Naive B cell (primary cell): ENCODE results near the gene RALGAPA2. TPM values are rescaled to one million over a fixed set of nuclear protein-coding genes. Genes with fewer than 3 reads are reported as not detected.

ENCODE experiments used
- ATAC-seq, 2 donors: fragments of 150-1000 bp; cut with Tn5 transposase; 2 replicates each; pipeline ENCODE4 v1.10.0; 2021; ENCODE audit warnings: low read depth in 2 of 2, mild to moderate bottlenecking in 2 of 2, moderate library complexity in 2 of 2
- DNase-seq: peaks from one replicate; pipeline ENCODE4 v3.0.0; 2022
- H3K27ac Mint-ChIP-seq, 6 donors: one replicate each; pipeline ENCODE4 v1.8.0; 2020 to 2022; ENCODE audit warnings: mild to moderate bottlenecking in 6 of 6, mixed read lengths in 6 of 6, moderate library complexity in 5 of 6, inconsistent platforms in 2 of 6
- H3K27me3 Mint-ChIP-seq, 3 donors: one replicate each; pipeline ENCODE4 v1.8.0; 2021 to 2022; ENCODE audit warnings: mixed read lengths in 3 of 3, mild to moderate bottlenecking in 1 of 3
- H3K36me3 Mint-ChIP-seq, 2 donors: one replicate each; pipeline ENCODE4 v1.8.0; 2020 to 2022; ENCODE audit warnings: mixed read lengths in 2 of 2, inconsistent platforms in 1 of 2, mild to moderate bottlenecking in 1 of 2
- H3K4me1 Mint-ChIP-seq, 3 donors: one replicate each; pipeline ENCODE4 v1.8.0; 2020 to 2022; ENCODE audit warnings: mixed read lengths in 3 of 3, inconsistent platforms in 1 of 3, mild to moderate bottlenecking in 1 of 3, moderate library complexity in 1 of 3
- H3K4me3 Mint-ChIP-seq, 8 donors: one replicate each; pipeline ENCODE4 v1.8.0; 2020 to 2022; ENCODE audit warnings: mild to moderate bottlenecking in 8 of 8, mixed read lengths in 8 of 8, moderate library complexity in 8 of 8, inconsistent platforms in 2 of 8
- H3K9me3 Mint-ChIP-seq, 7 donors: one replicate each; pipeline ENCODE4 v1.8.0; 2020 to 2022; ENCODE audit warnings: mixed read lengths in 7 of 7, mild to moderate bottlenecking in 5 of 7, inconsistent platforms in 2 of 7, moderate library complexity in 1 of 7
- polyA plus RNA-seq, 6 donors: library from polyadenylated mRNA; unstranded; fragments of 300-500 nt; fragmentation: Illumina TruSeq; gene quantifications; one replicate each; pipeline ENCODE4 v1.2.3, GENCODE V29; 2021; ENCODE audit warnings: low read depth in 6 of 6

The RALGAPA2 gene
- polyA plus RNA-seq, 6 donors from 2014 or later = 3.6 to 7.3 (median 5.5) TPM

DNA sequence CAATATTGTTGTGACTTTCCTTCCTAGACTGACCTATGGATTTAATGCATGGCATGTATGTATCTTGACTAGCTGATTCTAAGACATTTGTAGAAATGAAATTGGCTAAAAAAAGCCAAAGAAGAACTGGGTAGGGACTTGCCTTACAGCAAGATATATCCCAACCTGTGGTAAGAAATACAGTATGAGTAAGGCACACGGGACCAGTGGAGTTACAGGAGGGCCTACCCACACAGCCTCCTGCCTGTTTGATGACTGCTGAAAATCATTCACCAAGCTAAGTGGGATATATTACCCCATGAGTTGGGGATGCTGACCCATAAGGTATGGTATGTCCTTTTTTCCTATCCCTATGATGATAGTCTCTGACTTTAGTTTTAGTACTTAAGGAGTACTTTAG, 232.3 kb downstream of the RALGAPA2 start:
- no peak overlapping the region for H3K27ac Mint-ChIP-seq
- no peaks in the 10 kb centered on the region for H3K27me3 Mint-ChIP-seq
- ATAC-seq (no peak), DNase-seq (no peak)
- H3K4me3 Mint-ChIP-seq = no peak overlapping the region
- peaks cover 0 to 15% of the 10 kb centered on the region in 2 donors for H3K36me3 Mint-ChIP-seq
- no peaks in the 10 kb centered on the region for H3K4me1 Mint-ChIP-seq
- H3K9me3 Mint-ChIP-seq = no peaks in the 10 kb centered on the region

DNA sequence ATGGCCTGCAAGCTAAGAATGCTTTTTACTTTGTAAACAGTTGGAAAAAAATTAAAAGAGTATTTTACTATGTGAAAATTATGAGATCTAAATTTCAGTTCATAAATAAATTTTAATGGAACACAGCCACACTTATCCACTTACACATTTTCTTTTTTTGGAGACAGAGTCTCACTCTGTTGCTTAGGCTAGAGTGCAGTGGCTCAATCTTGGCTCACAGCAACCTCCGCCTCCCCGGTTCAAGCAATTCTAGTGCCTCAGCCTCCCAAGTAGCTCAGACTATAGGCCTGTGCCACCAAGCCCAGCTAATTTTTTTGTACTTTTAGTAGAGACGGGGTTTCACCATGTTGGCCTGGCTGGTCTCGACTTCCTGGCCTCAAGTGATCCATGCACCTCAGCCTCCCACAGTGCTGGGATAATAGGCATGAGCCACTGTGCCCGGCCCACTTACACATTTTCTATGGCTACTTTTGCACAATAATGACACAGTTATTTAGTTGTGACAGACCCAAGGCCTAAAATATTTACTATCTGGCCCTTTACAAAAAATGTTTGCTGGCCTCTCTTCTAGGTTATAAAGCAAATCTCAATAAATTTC, 234.9 kb downstream of the RALGAPA2 start:
- H3K4me3 Mint-ChIP-seq = no peak overlapping the region
- H3K27me3 Mint-ChIP-seq = no peaks in the 10 kb centered on the region
- peaks cover 7 to 10% of the 10 kb centered on the region in 2 donors for H3K36me3 Mint-ChIP-seq
- no peaks in the 10 kb centered on the region for H3K4me1 Mint-ChIP-seq
- H3K27ac Mint-ChIP-seq = no peak overlapping the region
- ATAC-seq (no peak), DNase-seq (no peak)
- no peaks in the 10 kb centered on the region for H3K9me3 Mint-ChIP-seq

DNA sequence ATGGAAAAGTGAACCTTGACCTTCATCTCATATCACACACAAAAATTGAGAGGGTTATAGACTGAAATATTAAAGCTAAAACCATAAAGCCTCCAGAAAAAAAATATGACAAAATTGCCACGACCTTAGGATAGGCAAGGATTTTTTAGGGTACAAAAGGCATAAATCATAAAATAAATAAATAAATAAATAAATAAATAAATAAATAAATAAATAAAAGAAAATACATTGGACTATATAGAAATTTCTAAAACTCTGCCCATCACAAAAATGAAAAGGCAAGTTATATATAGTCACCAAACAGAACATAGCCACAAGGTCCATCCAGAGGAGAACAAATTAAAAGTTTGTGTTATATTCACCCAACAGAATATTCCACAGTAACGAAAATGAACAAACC, 235.9 kb downstream of the RALGAPA2 start:
- H3K4me1 Mint-ChIP-seq = no peaks in the 10 kb centered on the region
- ATAC-seq (no peak), DNase-seq (no peak)
- peaks cover 4 to 10% of the 10 kb centered on the region in 2 donors for H3K36me3 Mint-ChIP-seq
- H3K9me3 Mint-ChIP-seq = no peaks in the 10 kb centered on the region
- H3K27me3 Mint-ChIP-seq = no peaks in the 10 kb centered on the region
- no peak overlapping the region for H3K4me3 Mint-ChIP-seq
- H3K27ac Mint-ChIP-seq = no peak overlapping the region

DNA sequence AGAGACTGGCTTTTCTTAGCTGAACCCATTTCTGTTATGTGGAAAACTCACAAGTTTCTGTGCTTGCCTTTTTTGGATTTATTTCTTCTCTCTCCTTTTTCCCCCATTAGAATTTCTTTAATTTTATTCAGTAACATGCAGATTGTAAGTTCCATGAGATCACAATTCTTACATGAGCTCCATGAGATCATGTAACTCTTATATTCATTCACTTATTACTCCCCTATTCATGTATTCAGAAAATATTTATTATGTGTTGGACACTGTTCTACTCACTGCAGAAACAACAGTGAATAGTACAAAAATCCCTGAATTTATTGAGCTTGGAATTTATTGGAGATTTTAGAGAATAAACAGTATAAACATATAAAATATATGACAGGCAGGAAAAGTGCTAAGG, 238.8 kb downstream of the RALGAPA2 start:
- peak overlapping the region in 3 of 6 donors; percentile 11 to 30 (median 15) for H3K27ac Mint-ChIP-seq
- peaks cover 7 to 18% of the 10 kb centered on the region in 2 donors for H3K36me3 Mint-ChIP-seq
- no peaks in the 10 kb centered on the region for H3K9me3 Mint-ChIP-seq
- no peak for ATAC-seq
- H3K4me3 Mint-ChIP-seq = no peak overlapping the region
- no peaks in the 10 kb centered on the region for H3K27me3 Mint-ChIP-seq
- DNase-seq = no peak
- H3K4me1 Mint-ChIP-seq = peaks cover 0 to 6% (median 3%) of the 10 kb centered on the region in 3 donors

DNA sequence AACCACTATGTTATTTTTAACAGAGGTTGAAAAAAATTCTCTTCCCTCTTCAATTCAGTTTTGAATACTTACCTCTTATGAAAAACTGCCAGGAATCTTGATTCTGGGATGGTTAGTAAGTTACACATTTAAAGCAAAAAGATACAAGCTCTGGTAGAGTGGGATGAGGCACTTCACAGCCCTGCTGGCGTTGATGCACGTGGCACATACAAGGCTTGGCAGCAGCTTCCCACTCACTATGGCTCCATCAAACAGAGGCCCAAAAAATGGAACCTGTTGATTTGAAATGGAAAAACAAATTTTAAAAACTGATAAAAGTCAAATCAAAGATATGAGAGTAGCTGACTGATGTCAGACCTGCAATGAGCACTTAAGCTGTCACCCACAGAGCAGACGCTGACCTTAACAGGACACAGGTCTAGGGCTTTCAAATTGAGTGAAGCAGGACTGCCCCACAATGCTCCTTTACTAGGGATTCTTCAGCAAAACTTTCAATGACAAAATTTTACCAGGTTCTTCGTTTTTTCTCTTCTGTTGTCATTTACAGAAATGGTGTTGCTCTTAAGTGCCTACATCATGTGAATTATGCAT, 239.7 kb downstream of the RALGAPA2 start:
- no peaks in the 10 kb centered on the region for H3K27me3 Mint-ChIP-seq
- H3K27ac Mint-ChIP-seq = no peak overlapping the region
- DNase-seq (no peak), ATAC-seq (no peak)
- H3K9me3 Mint-ChIP-seq = no peaks in the 10 kb centered on the region
- no peak overlapping the region for H3K4me3 Mint-ChIP-seq
- peaks cover 10 to 18% of the 10 kb centered on the region in 2 donors for H3K36me3 Mint-ChIP-seq
- H3K4me1 Mint-ChIP-seq = peaks cover 3 to 11% (median 6%) of the 10 kb centered on the region in 3 donors

DNA sequence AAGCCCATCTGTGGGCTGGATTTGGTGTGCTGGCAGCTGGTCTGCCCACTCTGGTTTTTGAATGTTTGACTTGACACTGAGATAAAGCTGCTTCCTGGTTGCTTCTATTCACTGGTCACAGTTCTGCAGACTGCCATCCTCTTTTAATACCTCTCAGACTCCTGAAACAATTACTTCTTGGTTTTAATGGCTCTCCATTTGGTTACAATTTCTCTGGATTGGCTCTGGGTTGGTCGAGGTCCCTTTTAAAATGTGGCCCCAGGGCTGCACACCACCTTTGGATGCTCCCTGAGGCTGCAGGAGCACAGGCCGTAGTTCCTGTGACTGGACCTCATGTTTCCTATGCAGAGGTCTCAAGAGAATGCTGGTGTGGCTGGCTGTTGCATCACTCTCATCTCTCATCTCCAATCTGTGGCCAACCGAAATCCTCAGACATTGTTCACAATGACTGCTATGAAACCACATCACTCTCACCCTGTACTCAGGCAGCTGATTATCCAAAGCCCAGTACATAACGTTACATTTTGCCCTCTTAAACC, 246.0 kb downstream of the RALGAPA2 start:
- DNase-seq = no peak

DNA sequence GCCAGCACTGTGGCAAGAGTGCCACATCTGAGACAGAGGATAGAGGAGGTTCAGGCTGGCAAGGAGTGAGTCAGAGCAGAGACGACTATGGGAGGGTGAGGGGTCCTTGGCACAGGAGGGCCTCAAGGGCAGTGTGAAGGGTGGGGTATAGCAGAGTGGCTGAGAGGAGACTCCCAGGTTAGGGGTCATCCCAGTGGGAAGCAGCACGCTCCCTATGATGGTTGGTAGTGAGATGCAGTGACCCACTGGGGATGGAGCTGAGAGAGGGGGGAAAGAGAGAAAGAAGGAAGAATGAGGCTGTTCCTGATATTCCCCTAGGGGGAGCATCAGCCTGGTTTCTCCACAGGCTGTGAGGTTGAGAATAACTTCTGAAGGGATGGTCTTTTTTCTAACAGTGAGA, 247.2 kb downstream of the RALGAPA2 start:
- Mint-ChIP-seq H3K27me3 (no peaks in the 10 kb centered on the region), H3K9me3 (no peaks in the 10 kb centered on the region), H3K4me3 (peak overlapping the region in 2 of 8 donors; percentile 0 to 21), H3K4me1 (peaks cover 30 to 46% (median 45%) of the 10 kb centered on the region in 3 donors), H3K36me3 (peaks cover 5 to 8% of the 10 kb centered on the region in 2 donors), H3K27ac (peak overlapping the region in 4 of 6 donors; percentile 41 to 92 (median 76))
- ATAC-seq = no peak
- no peak for DNase-seq

More for the DNA sequence above, 246.0 kb downstream of the RALGAPA2 start:
- H3K36me3 Mint-ChIP-seq = peaks cover 5 to 8% of the 10 kb centered on the region in 2 donors
- peak overlapping the region in 6 of 8 donors; percentile 8 to 61 (median 32) for H3K4me3 Mint-ChIP-seq
- peak overlapping the region; percentile 74 to 94 (median 84) for H3K27ac Mint-ChIP-seq
- H3K9me3 Mint-ChIP-seq = no peaks in the 10 kb centered on the region
- H3K27me3 Mint-ChIP-seq = no peaks in the 10 kb centered on the region
- H3K4me1 Mint-ChIP-seq = peaks cover 30 to 46% (median 45%) of the 10 kb centered on the region in 3 donors
- ATAC-seq = peak; percentile 26 to 29

DNA sequence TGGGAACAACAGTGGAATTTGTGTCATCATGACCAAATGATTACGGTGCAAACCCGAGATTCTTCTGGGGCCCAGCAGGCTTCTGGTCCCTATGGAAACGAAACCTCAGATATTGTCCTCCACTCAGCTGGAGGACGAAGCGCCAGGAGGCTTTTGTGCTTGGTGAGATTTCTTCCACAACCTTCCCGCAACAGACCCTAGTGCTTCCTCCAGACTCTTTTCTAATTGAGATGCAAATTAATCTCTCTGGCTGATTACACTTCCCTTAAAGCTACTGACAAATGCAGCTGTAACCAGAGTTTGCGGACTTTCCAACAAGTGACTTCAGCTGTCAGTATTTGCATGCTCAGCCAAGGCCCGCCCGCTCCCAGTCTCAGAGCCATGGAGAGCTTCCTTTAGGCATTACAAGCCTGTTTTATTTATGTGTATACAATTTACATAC, 248.5 kb downstream of the RALGAPA2 start:
- peak; percentile 33 for DNase-seq
- Mint-ChIP-seq H3K27ac (peak overlapping the region; percentile 49 to 89 (median 68)), H3K27me3 (no peaks in the 10 kb centered on the region), H3K4me1 (peaks cover 30 to 46% (median 41%) of the 10 kb centered on the region in 3 donors), H3K9me3 (no peaks in the 10 kb centered on the region), H3K36me3 (peaks cover 3 to 5% of the 10 kb centered on the region in 2 donors), H3K4me3 (peak overlapping the region in 6 of 8 donors; percentile 6 to 44 (median 35))
- peak; percentile 91 to 92 for ATAC-seq

DNA sequence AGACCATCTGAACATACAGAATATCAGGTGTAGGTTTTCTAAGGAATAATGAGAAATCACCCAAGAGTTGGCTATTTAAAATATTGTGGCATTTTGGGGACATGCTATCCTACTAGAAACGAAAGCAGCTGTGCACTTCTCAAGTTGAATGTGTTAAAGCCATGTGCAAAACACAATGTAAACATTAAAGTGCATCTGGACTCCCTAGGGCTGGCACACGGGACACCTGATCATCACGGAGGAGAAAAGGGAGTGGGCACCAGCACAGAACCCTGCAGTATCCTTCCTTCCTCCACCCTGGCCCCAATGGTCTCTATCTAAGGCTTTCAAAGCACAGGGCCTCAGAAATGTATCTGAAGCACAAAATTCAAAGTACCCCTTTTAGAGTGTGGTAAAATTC, 250.3 kb downstream of the RALGAPA2 start:
- H3K9me3 Mint-ChIP-seq = no peaks in the 10 kb centered on the region
- no peak overlapping the region for H3K27ac Mint-ChIP-seq
- H3K27me3 Mint-ChIP-seq = no peaks in the 10 kb centered on the region
- H3K36me3 Mint-ChIP-seq = peaks cover under 1 to 7% of the 10 kb centered on the region in 2 donors
- DNase-seq (no peak), ATAC-seq (no peak)
- H3K4me3 Mint-ChIP-seq = no peak overlapping the region
- peaks cover 26 to 36% (median 31%) of the 10 kb centered on the region in 3 donors for H3K4me1 Mint-ChIP-seq

DNA sequence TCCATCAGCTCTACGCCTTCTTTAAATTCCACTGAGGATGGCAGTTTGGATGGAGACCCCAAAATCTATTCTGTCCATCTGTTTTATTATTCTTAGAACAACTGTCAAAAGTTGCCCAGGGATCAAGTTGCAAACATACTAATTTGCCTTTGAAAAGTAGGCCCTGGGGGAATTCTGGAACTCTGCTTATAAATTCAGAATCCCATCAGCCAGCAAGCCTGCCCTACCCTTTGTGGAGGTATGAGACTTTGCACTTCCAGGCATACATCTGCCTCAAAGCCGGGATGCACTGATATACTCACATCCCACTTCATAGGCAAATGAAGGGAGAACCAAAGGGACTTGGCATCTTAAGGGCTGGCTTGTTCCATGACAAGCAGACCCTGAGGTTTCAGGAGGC, 250.9 kb downstream of the RALGAPA2 start:
- DNase-seq (no peak), ATAC-seq (no peak)
- no peak overlapping the region for H3K4me3 Mint-ChIP-seq
- H3K27ac Mint-ChIP-seq = peak overlapping the region in 1 of 6 donors; percentile 40
- peaks cover 21 to 30% (median 26%) of the 10 kb centered on the region in 3 donors for H3K4me1 Mint-ChIP-seq
- peaks cover 3 to 7% of the 10 kb centered on the region in 2 donors for H3K36me3 Mint-ChIP-seq
- no peaks in the 10 kb centered on the region for H3K27me3 Mint-ChIP-seq
- H3K9me3 Mint-ChIP-seq = no peaks in the 10 kb centered on the region

DNA sequence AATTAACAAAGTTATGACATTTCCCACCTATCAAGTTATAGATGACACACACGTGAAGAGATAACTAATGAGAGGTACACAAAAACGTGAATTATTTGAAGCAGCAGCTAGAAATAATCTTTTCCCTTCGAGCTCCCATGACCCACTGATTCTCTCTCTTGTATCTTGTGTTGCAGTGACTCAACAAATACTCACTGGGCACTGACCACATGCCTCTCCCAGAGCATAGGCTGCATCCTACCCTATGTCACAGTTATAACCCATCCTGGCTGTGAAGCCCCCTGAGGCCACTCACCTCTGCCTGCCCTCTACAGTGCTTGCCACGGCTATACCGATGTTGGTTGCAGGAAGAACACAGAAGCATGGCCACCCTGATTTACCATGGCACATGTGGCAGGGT, 252.7 kb downstream of the RALGAPA2 start:
- ATAC-seq (no peak), DNase-seq (no peak)
- H3K9me3 Mint-ChIP-seq = no peaks in the 10 kb centered on the region
- H3K36me3 Mint-ChIP-seq = peaks cover 7 to 10% of the 10 kb centered on the region in 2 donors
- no peaks in the 10 kb centered on the region for H3K27me3 Mint-ChIP-seq
- H3K4me3 Mint-ChIP-seq = peak overlapping the region in 1 of 8 donors; percentile 22
- peaks cover 8 to 12% (median 10%) of the 10 kb centered on the region in 3 donors for H3K4me1 Mint-ChIP-seq
- no peak overlapping the region for H3K27ac Mint-ChIP-seq

DNA sequence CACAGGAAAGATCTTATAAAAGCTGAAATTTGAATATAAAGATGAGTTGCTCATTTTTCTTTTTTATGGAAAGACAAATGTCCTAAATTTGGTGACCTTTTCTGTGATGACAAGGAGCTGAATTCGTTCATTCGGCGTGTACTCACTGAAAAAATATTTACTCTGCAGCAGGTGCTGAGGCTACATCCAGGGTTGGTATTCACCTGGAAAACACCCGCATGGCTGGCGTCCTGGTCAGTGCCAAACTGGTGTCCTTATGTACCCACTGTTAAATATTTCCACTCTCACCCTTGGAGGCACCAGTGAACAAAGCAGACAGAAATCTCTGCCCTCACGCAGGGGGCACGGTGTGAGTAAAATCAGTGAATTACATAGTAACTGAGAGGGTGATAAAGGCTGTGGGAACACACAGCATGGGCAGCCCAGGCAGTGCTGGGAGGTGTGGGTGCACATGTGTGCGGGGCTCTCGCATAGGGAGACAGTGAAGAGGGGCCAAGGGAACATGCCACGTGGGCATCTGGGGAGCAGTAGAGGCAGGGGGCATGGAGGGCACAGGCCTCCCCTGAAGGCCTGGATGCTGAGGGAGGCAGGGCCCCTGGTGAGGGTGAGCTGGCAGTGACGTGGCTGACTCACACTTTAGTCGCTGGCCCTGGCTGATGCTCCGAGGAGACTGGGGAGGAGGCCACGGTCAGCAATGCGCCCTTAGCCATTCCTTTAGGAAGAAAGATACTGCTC, 254.9 kb downstream of the RALGAPA2 start:
- Mint-ChIP-seq H3K4me3 (peak overlapping the region in 2 of 8 donors; percentile 75 to 77), H3K27me3 (no peaks in the 10 kb centered on the region), H3K27ac (no peak overlapping the region), H3K9me3 (no peaks in the 10 kb centered on the region), H3K36me3 (peaks cover 7 to 10% of the 10 kb centered on the region in 2 donors), H3K4me1 (peaks cover 8 to 12% (median 9%) of the 10 kb centered on the region in 3 donors)
- ATAC-seq (no peak), DNase-seq (no peak)

DNA sequence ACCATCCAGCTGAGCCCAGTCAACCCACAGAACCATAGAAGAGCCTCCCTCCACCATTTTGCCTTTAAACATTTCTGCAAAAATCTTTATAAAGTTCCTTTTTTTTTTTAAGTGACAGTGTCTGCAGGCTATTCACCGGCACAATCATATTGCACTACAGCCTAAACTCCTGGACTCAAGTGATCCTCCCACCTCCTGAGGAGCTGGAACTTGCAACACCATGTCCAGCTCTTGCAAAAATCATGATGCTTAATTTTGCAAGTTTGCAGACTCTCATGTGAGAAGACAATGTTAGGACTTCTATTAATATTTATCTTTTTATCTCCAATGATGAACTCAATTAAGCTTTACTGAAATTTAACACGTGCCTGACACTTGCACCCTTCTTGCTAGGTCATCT, 255.7 kb downstream of the RALGAPA2 start:
- no peak for ATAC-seq
- DNase-seq = no peak
- H3K36me3 Mint-ChIP-seq = peaks cover 7 to 10% of the 10 kb centered on the region in 2 donors
- H3K4me3 Mint-ChIP-seq = no peak overlapping the region
- H3K27me3 Mint-ChIP-seq = no peaks in the 10 kb centered on the region
- H3K9me3 Mint-ChIP-seq = no peaks in the 10 kb centered on the region
- H3K27ac Mint-ChIP-seq = no peak overlapping the region
- peaks cover 12 to 19% (median 16%) of the 10 kb centered on the region in 3 donors for H3K4me1 Mint-ChIP-seq
